Cardiac muscle cell (in vitro differentiated cells and primary cell): ENCODE data around the gene GAA. TPM values are rescaled to one million over a fixed set of nuclear protein-coding genes. Genes with fewer than 3 reads are reported as not detected.
"Not testable (repeated sequence)": the region's sequence is repeated elsewhere in the genome, so short reads cannot be mapped to it uniquely, and the experiment has no call there.

ENCODE experiments used
- DNase-seq, 2 donors: peaks; one replicate each; pipeline versions ENCODE4 v3.0.0 to v3.0.0-alpha.2; 2010 to 2017; ENCODE audit warnings: low read depth in 1 of 2, low spot score in 1 of 2
- H3K27ac ChIP-seq: fragments of 200-600 bp; sonication (generic); 2 replicates; pipeline ENCODE4 v1.5.1; 2016
- H3K27me3 ChIP-seq: fragments of 200-600 bp; sonication (generic); 2 replicates; pipeline ENCODE4 v1.6.0; 2016; ENCODE audit warnings: control low read depth
- H3K36me3 ChIP-seq: fragments of 200-600 bp; sonication (generic); 2 replicates; pipeline ENCODE4 v1.5.1; 2016; ENCODE audit warnings: control low read depth
- H3K4me1 ChIP-seq: fragments of 200-600 bp; sonication (generic); 2 replicates; pipeline ENCODE4 v1.8.1; 2017; ENCODE audit warnings: low read depth, mild to moderate bottlenecking, mixed run types
- H3K4me3 ChIP-seq: fragments of 200-600 bp; sonication (generic); 2 replicates; pipeline ENCODE4 v1.5.1; 2016; ENCODE audit warnings: mild to moderate bottlenecking
- H3K9me3 ChIP-seq: fragments of 200-600 bp; sonication (generic); 2 replicates; pipeline ENCODE4 v1.5.1; 2017; ENCODE audit warnings: low read depth, mild to moderate bottlenecking, control low read depth
- polyA plus RNA-seq: library from polyadenylated mRNA; unstranded; fragments of >200 nt; fragmentation: Nextera tagmentation; extraction: Ambion mirVana; gene quantifications from 2 replicates; pipeline ENCODE4 v1.2.1, GENCODE V29; 2016
- total RNA-seq: library from RNA; depleted of rRNA; stranded (reverse); fragments of >200 nt; gene quantifications from 2 replicates; pipeline ENCODE4 v1.2.3, GENCODE V29; 2016
- TF ChIP-seq, protein P1 (sequence below): IDR thresholded peaks from 2 replicates; pipeline ENCODE4 v1.5.1; 2012; ENCODE audit warnings: low read depth, mild to moderate bottlenecking, low read length

The GAA gene
- total and polyA plus RNA-seq, 2 experiments from 2014 or later: 72.7 to 150 TPM

- H3K9me3 ChIP-seq: no peaks in the 10 kb centered on the region
- no peak overlapping the region for H3K27ac ChIP-seq
- TF ChIP-seq, protein P1, sequence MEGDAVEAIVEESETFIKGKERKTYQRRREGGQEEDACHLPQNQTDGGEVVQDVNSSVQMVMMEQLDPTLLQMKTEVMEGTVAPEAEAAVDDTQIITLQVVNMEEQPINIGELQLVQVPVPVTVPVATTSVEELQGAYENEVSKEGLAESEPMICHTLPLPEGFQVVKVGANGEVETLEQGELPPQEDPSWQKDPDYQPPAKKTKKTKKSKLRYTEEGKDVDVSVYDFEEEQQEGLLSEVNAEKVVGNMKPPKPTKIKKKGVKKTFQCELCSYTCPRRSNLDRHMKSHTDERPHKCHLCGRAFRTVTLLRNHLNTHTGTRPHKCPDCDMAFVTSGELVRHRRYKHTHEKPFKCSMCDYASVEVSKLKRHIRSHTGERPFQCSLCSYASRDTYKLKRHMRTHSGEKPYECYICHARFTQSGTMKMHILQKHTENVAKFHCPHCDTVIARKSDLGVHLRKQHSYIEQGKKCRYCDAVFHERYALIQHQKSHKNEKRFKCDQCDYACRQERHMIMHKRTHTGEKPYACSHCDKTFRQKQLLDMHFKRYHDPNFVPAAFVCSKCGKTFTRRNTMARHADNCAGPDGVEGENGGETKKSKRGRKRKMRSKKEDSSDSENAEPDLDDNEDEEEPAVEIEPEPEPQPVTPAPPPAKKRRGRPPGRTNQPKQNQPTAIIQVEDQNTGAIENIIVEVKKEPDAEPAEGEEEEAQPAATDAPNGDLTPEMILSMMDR: no peak
Observed at GRCh38 chr17:80086081-80086480, 15.3 kb upstream of the GAA start.

GRCh38 chr17:80086616-80087015 lies 14.8 kb upstream of the GAA start:
- TF ChIP-seq, protein P1: no peak
- Histone ChIP-seq H3K27me3 (no peaks in the 10 kb centered on the region), H3K9me3 (no peaks in the 10 kb centered on the region), H3K4me1 (no peaks in the 10 kb centered on the region), H3K36me3 (no peaks in the 10 kb centered on the region), H3K4me3 (no peak overlapping the region), H3K27ac (no peak overlapping the region)
- DNase-seq: no peak

More at GRCh38 chr17:80086081-80086480, 15.3 kb upstream of the GAA start:
- no peaks in the 10 kb centered on the region for H3K4me1 ChIP-seq
- no peaks in the 10 kb centered on the region for H3K27me3 ChIP-seq
- no peak overlapping the region for H3K4me3 ChIP-seq
- no peak for DNase-seq
- no peaks in the 10 kb centered on the region for H3K36me3 ChIP-seq

- TF ChIP-seq, protein P1: no peak
- H3K27ac ChIP-seq: no peak overlapping the region
- no peak overlapping the region for H3K4me3 ChIP-seq
- no peak for DNase-seq
- H3K36me3 ChIP-seq: no peaks in the 10 kb centered on the region
- H3K4me1 ChIP-seq: no peaks in the 10 kb centered on the region
- H3K9me3 ChIP-seq: no peaks in the 10 kb centered on the region
- no peaks in the 10 kb centered on the region for H3K27me3 ChIP-seq
Observed at GRCh38 chr17:80087346-80088265, 13.8 kb upstream of the GAA start.

- no peak for DNase-seq
- H3K27me3 ChIP-seq: no peaks in the 10 kb centered on the region
- no peak overlapping the region for H3K4me3 ChIP-seq
- TF ChIP-seq, protein P1: no peak
- no peaks in the 10 kb centered on the region for H3K4me1 ChIP-seq
- H3K27ac ChIP-seq: no peak overlapping the region
- H3K9me3 ChIP-seq: no peaks in the 10 kb centered on the region
- H3K36me3 ChIP-seq: no peaks in the 10 kb centered on the region
Observed at GRCh38 chr17:80089762-80090161, 11.6 kb upstream of the GAA start.

GRCh38 chr17:80090164-80090563 lies 11.2 kb upstream of the GAA start:
- not testable (repeated sequence) for H3K4me3 ChIP-seq

GRCh38 chr17:80091376-80091775 lies 10.0 kb upstream of the GAA start:
- no peaks in the 10 kb centered on the region for H3K4me1 ChIP-seq
- no peaks in the 10 kb centered on the region for H3K9me3 ChIP-seq
- no peaks in the 10 kb centered on the region for H3K27me3 ChIP-seq
- H3K36me3 ChIP-seq: no peaks in the 10 kb centered on the region
- TF ChIP-seq, protein P1: no peak
- no peak overlapping the region for H3K27ac ChIP-seq
- DNase-seq: no peak
- H3K4me3 ChIP-seq: no peak overlapping the region

More at GRCh38 chr17:80090164-80090563, 11.2 kb upstream of the GAA start:
- DNase-seq, H3K4me1 ChIP-seq, H3K27me3 ChIP-seq, H3K9me3 ChIP-seq, H3K36me3 ChIP-seq, H3K27ac ChIP-seq: not testable (repeated sequence)
